H9 (cell line): ENCODE results near the gene CA7. TPM values are rescaled to one million over a fixed set of nuclear protein-coding genes. Genes with fewer than 3 reads are reported as not detected.

Source experiments
- DNase-seq: peaks from one replicate; pipeline ENCODE4 v3.0.0-alpha.2; 2017
- H2AFZ ChIP-seq: one replicate; pipeline ENCODE4 v1.6.1; 2013; ENCODE audit warnings: mild to moderate bottlenecking, low read length, control low read depth, moderate library complexity
- H2AK5ac ChIP-seq: 2 replicates; pipeline ENCODE4 v1.6.1; 2013; ENCODE audit warnings: low read length, control low read depth, mixed read lengths; ENCODE audit not compliant: insufficient read length
- H2BK120ac ChIP-seq: one replicate; pipeline ENCODE4 v1.6.1; 2013; ENCODE audit warnings: low read depth, mild to moderate bottlenecking, low read length, control low read depth, inconsistent platforms; ENCODE audit not compliant: poor library complexity, severe bottlenecking
- H2BK12ac ChIP-seq: 2 replicates; pipeline ENCODE4 v1.6.1; 2013; ENCODE audit warnings: low read length, control low read depth, mixed read lengths, low read depth; ENCODE audit not compliant: insufficient read length
- H2BK15ac ChIP-seq: 2 replicates; pipeline ENCODE4 v1.6.1; 2013; ENCODE audit warnings: low read depth, low read length, control low read depth
- H2BK20ac ChIP-seq: one replicate; pipeline ENCODE4 v1.6.1; 2013; ENCODE audit warnings: low read depth, mild to moderate bottlenecking, low read length, control low read depth, inconsistent platforms; ENCODE audit not compliant: poor library complexity, severe bottlenecking
- H2BK5ac ChIP-seq: 2 replicates; pipeline ENCODE4 v1.6.1; 2013; ENCODE audit warnings: low read length, control low read depth, mixed read lengths; ENCODE audit not compliant: insufficient read length
- H3K14ac ChIP-seq: 2 replicates; pipeline ENCODE4 v1.6.1; 2013; ENCODE audit warnings: low read length, control low read depth; ENCODE audit not compliant: insufficient read depth
- H3K18ac ChIP-seq: 2 replicates; pipeline ENCODE4 v1.6.1; 2013; ENCODE audit warnings: low read depth, mild to moderate bottlenecking, mixed read lengths, low read length, control low read depth; ENCODE audit not compliant: insufficient read length
- H3K23ac ChIP-seq: 2 replicates; pipeline ENCODE4 v1.6.1; 2013; ENCODE audit warnings: low read length, control low read depth, mixed read lengths, low read depth; ENCODE audit not compliant: insufficient read length
- H3K23me2 ChIP-seq: 2 replicates; pipeline ENCODE4 v1.6.1; 2013; ENCODE audit warnings: low read depth, mild to moderate bottlenecking, mixed read lengths, low read length, control low read depth; ENCODE audit not compliant: insufficient read length, poor library complexity, severe bottlenecking
- H3K27ac ChIP-seq: 2 replicates; pipeline ENCODE4 v1.5.1; 2013; ENCODE audit warnings: low read length, control low read depth, mixed read lengths, low read depth; ENCODE audit not compliant: insufficient read length
- H3K27me3 ChIP-seq: 2 replicates; pipeline ENCODE4 v1.6.1; 2013; ENCODE audit warnings: low read length, control low read depth, inconsistent platforms; ENCODE audit not compliant: insufficient read depth
- H3K4ac ChIP-seq: 2 replicates; pipeline ENCODE4 v1.6.1; 2013; ENCODE audit warnings: low read depth, mild to moderate bottlenecking, control low read depth, inconsistent platforms, low read length, moderate library complexity
- H3K4me1 ChIP-seq: 2 replicates; pipeline ENCODE4 v1.6.1; 2013; ENCODE audit warnings: low read length, control low read depth, inconsistent platforms; ENCODE audit not compliant: insufficient read depth
- H3K4me2 ChIP-seq: 2 replicates; pipeline ENCODE4 v1.6.1; 2013; ENCODE audit warnings: low read length, control low read depth, mixed read lengths; ENCODE audit not compliant: insufficient read length, insufficient read depth
- H3K56ac ChIP-seq: 2 replicates; pipeline ENCODE4 v1.6.1; 2013; ENCODE audit warnings: low read depth, mild to moderate bottlenecking, mixed read lengths, low read length, control low read depth; ENCODE audit not compliant: insufficient read length
- H3K79me1 ChIP-seq: 2 replicates; pipeline ENCODE4 v1.6.1; 2013; ENCODE audit warnings: low read depth, mild to moderate bottlenecking, moderate library complexity, low read length, control low read depth, inconsistent platforms; ENCODE audit not compliant: insufficient read depth, poor library complexity, severe bottlenecking
- H3K79me2 ChIP-seq: 2 replicates; pipeline ENCODE4 v1.6.1; 2013; ENCODE audit warnings: low read length, control low read depth, inconsistent platforms; ENCODE audit not compliant: insufficient read depth
- H3K9ac ChIP-seq: 2 replicates; pipeline ENCODE4 v1.6.1; 2013; ENCODE audit warnings: low read length, control low read depth, mixed read lengths; ENCODE audit not compliant: insufficient read length; ENCODE audit errors: extremely low read depth
- H3K9me3 ChIP-seq: one replicate; pipeline ENCODE4 v1.6.1; 2013; ENCODE audit warnings: low read depth, low read length, inconsistent platforms; ENCODE audit not compliant: control insufficient read depth
- H3T11ph ChIP-seq: one replicate; pipeline ENCODE4 v1.6.1; 2013; ENCODE audit warnings: mild to moderate bottlenecking, low read length, control low read depth, inconsistent platforms
- H4K20me1 ChIP-seq: one replicate; pipeline ENCODE4 v1.6.1; 2013; ENCODE audit not compliant: control insufficient read depth, insufficient read length, insufficient read depth
- H4K5ac ChIP-seq: 2 replicates; pipeline ENCODE4 v1.6.1; 2013; ENCODE audit warnings: low read depth, mild to moderate bottlenecking, mixed read lengths, low read length, control low read depth; ENCODE audit not compliant: insufficient read length
- H4K8ac ChIP-seq: replicated peaks from 2 replicates; pipeline ENCODE4 v1.6.1; 2013; ENCODE audit warnings: low read length, control low read depth, mixed read lengths, low read depth; ENCODE audit not compliant: insufficient read length
- H4K91ac ChIP-seq: 2 replicates; pipeline ENCODE4 v1.6.1; 2013; ENCODE audit warnings: low read depth, mild to moderate bottlenecking, moderate library complexity, mixed read lengths, low read length, control low read depth; ENCODE audit not compliant: insufficient read length
- H3K27ac Mint-ChIP-seq, 3 experiments: 2 replicates in 2 of 3; 3 replicates in 1 of 3; pipeline ENCODE4 v1.8.0; 2020 to 2021; ENCODE audit warnings: mixed read lengths in 3 of 3, mild to moderate bottlenecking in 1 of 3, moderate library complexity in 1 of 3
- H3K27me3 Mint-ChIP-seq: 2 replicates; pipeline ENCODE4 v1.8.0; 2021; ENCODE audit warnings: low read depth, mild to moderate bottlenecking, moderate library complexity, mixed read lengths
- H3K36me3 Mint-ChIP-seq, 3 experiments: 2 replicates in 2 of 3; 3 replicates in 1 of 3; pipeline ENCODE4 v1.8.0; 2020 to 2021; ENCODE audit warnings: low read depth in 3 of 3, mixed read lengths in 3 of 3; ENCODE audit not compliant: insufficient read depth in 1 of 3
- H3K4me1 Mint-ChIP-seq, 2 experiments: 2 replicates each; pipeline ENCODE4 v1.8.0; 2020; ENCODE audit warnings: mixed read lengths in 2 of 2
- H3K4me3 Mint-ChIP-seq, 2 experiments: 2 replicates in 1 of 2; 3 replicates in 1 of 2; pipeline ENCODE4 v1.8.0; 2020 to 2021; ENCODE audit warnings: mild to moderate bottlenecking in 2 of 2, mixed read lengths in 2 of 2, moderate library complexity in 1 of 2
- H3K9me3 Mint-ChIP-seq, 2 experiments: 2 replicates in 1 of 2; 3 replicates in 1 of 2; pipeline ENCODE4 v1.8.0; 2020; ENCODE audit warnings: mild to moderate bottlenecking in 2 of 2, mixed read lengths in 2 of 2, moderate library complexity in 1 of 2
- CTCF ChIP-seq: fragments of 200-600 bp; sonication (generic); conservative IDR thresholded peaks from 3 replicates; pipeline ENCODE4 v1.8.0; 2021; ENCODE audit warnings: antibody characterized with exemption, mild to moderate bottlenecking
- WGBS: extraction: QIAGEN DNeasy Blood & Tissue Kit; methylation state at CpG from one replicate; pipeline ENCODE4 v1.1.7; 2013; ENCODE audit warnings: missing lambda C conversion rate, low lambda C conversion rate, mixed read lengths; ENCODE audit not compliant: insufficient read length; ENCODE audit errors: extremely low coverage; 5-methylcytosine and 5-hydroxymethylcytosine counted together
- total RNA-seq: library from RNA; stranded (reverse); gene quantifications from 2 replicates; pipeline ENCODE4 v1.2.1, GENCODE V29; 2021

CA7 gene
- total RNA-seq, 1 experiment from 2014 or later, result 0.81 TPM

DNA sequence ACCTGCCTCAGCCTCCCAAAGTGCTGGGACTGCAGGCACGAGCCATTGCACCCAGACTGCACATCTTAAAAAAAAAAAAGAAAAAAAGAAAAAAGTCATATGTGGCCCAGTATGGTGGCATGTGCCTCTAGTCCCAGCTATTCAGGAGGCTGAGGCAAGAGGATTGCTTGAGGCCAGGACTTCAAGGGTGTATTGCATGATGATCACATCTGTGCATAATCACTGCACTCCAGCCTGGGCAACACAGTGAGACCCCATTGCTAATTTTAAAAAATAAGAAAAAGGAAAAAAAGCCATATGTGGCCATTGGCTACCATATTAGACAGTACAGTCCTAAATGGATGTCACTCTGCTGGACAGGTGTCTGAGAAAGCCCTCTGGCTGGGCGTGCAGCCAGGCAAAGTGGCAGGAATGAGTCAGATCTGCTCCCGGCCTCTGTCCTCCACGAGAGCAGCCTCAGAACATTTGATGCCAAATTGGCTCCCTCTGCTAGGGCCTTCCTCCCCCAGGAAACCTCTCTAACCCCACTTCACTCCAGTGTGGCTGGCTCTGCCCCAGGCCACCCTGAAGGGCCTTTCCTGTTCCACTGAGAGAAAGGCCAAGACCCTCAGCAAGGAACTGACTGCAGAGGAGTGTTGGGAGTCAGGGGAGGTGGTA lies 14.7 kb downstream of the CA7 start:
- Histone ChIP-seq H4K91ac (no peak overlapping the region), H3K4me2 (no peak overlapping the region), H3K56ac (no peak overlapping the region), H3K79me2 (no peaks in the 10 kb centered on the region), H3K14ac (no peak overlapping the region), H3K4me1 (no peaks in the 10 kb centered on the region), H3K23me2 (peaks cover 2% of the 10 kb centered on the region), H3T11ph (no peak overlapping the region), H4K5ac (no peak overlapping the region), H2AFZ (no peak overlapping the region), H2BK15ac (no peak overlapping the region), H3K9ac (no peak overlapping the region), H2BK120ac (no peak overlapping the region), H2AK5ac (no peak overlapping the region), H3K79me1 (no peaks in the 10 kb centered on the region), H2BK20ac (no peak overlapping the region), H3K23ac (no peak overlapping the region), H2BK5ac (no peak overlapping the region), H4K20me1 (no peaks in the 10 kb centered on the region), H3K4ac (no peak overlapping the region), H3K27me3 (no peaks in the 10 kb centered on the region), H4K8ac (no peak overlapping the region), H3K18ac (no peak overlapping the region), H2BK12ac (no peak overlapping the region), H3K27ac (no peak overlapping the region), H3K9me3 (no peaks in the 10 kb centered on the region)
- peaks cover 2% of the 10 kb centered on the region for H3K27me3 Mint-ChIP-seq
- no peak overlapping the region for H3K4me3 Mint-ChIP-seq
- H3K27ac Mint-ChIP-seq, result no peak overlapping the region
- H3K9me3 Mint-ChIP-seq, result no peaks in the 10 kb centered on the region
- TF ChIP-seq CTCF, result no peak
- no peak for DNase-seq
- no peaks in the 10 kb centered on the region for H3K36me3 Mint-ChIP-seq
- H3K4me1 Mint-ChIP-seq, result no peaks in the 10 kb centered on the region
- no CpG with 5 or more reads among the region's 4 CpGs for WGBS
